Pancreas (tissue), 10 donors: ENCODE measurements around the gene AGPAT1. TPM values are rescaled to one million over a fixed set of nuclear protein-coding genes. Genes with fewer than 3 reads are reported as not detected.

ENCODE experiments used
- ATAC-seq, 4 donors: fragments of 200-7000 bp; cut with Tn5 transposase; one replicate each; pipeline versions ENCODE4 v1.8.0 to v1.9.1; 2020; ENCODE audit warnings: mild to moderate bottlenecking in 4 of 4, moderate library complexity in 4 of 4
- DNase-seq, 6 donors: peaks; one replicate each; pipeline ENCODE4 v3.0.0-alpha.2; 2020
- FAIRE-seq: peaks from 2 replicates; lab custom pipeline; 2012; peaks lifted over from hg19 to GRCh38; lab: Jason Lieb, UNC
- H3K27ac ChIP-seq, 4 donors: fragments of 200-600 bp; sonication (generic); 1 replicate in 3 of 4; 2 replicates in 1 of 4; pipeline versions ENCODE4 v1.5.0 to v1.8.0; 2020
- H3K27me3 ChIP-seq, 4 donors: fragments of 200-600 bp; one replicate each; pipeline ENCODE4 v1.8.0; 2021
- H3K36me3 ChIP-seq, 3 donors: fragments of 200-600 bp; sonication (generic) in 1 of 3; one replicate each; pipeline versions ENCODE4 v1.5.0 to v1.8.0; 2020 to 2021
- H3K4me1 ChIP-seq, 3 donors: fragments of 200-600 bp; one replicate each; pipeline ENCODE4 v1.8.0; 2021
- H3K4me3 ChIP-seq, 4 donors: fragments of 200-600 bp; sonication (generic) in 2 of 4; one replicate each; pipeline versions ENCODE4 v1.5.0 to v1.8.0; 2020 to 2021
- H3K9me3 ChIP-seq, 4 donors: fragments of 200-600 bp; one replicate each; pipeline ENCODE4 v1.8.0; 2021
- CTCF ChIP-seq, 4 donors: fragments of 200-600 bp; sonication (generic) in 3 of 4; IDR thresholded peaks; one replicate each; pipeline versions ENCODE4 v1.5.0 to v1.8.0; 2021; ENCODE audit warnings: antibody characterized with exemption in 4 of 4
- WGBS, 2 donors: extraction: QIAGEN DNeasy Blood & Tissue Kit; methylation state at CpG; one replicate each; pipeline ENCODE4 v1.1.7; 2013; 5-methylcytosine and 5-hydroxymethylcytosine counted together
- intact Hi-C, 3 donors: fragments of 100-400 bp; cut with DNase I; formaldehyde crosslinking; loops; one replicate each; pipeline versions ENCODE4 v1.11.1 to v1.14.2; 2022
- microRNA-seq, 2 donors: library from miRNA; unstranded; fragments of <30 nt; microRNA quantifications; one replicate each; pipeline versions ENCODE4 to v1.1.0, GENCODE V29; 2019 to 2020
- polyA plus RNA-seq, 2 donors: library from polyadenylated mRNA; stranded (reverse); fragments of 200-250 nt; gene quantifications; one replicate each; pipeline ENCODE4 v1.2.3, GENCODE V29; 2013
- total RNA-seq, 6 donors: library from RNA; stranded (reverse); fragmentation: NEBNext Ultra II Directional in 4 of 6; extraction: Animal tissue kit (Norgen Biotek cat#: 25700) in 4 of 6; gene quantifications; one replicate each; pipeline versions ENCODE4 v1.2.1 to v1.2.4, GENCODE V29; 2021 to 2023
- donor health status: healthy with polysubstance abuse.
- donor health status: DM: no; HTN: no; CAD: no; lungs with moderate emphysema.
- donor health status: DM: no; HTN: no; CAD: no.
- donor health status: control.
- donor health status: control.
- donor health status: Bipolar disorder and iron deficiency.
- donor health status: DM: yes; HTN: yes; CAD: no.
- donor health status: DM: no; HTN: no; CAD: no.
- donor health status: DM: no; HTN: no; CAD: no.
- donor health status: DM: yes; HTN: yes; CAD: no.

The AGPAT1 gene
- total and polyA plus RNA-seq, 8 donors, result 10.1 to 28.1 (median 18.1) TPM

GRCh38 chr6:32118782-32119628, 56.9 kb downstream of the AGPAT1 start:
- WGBS, 2 donors, result 15 to 24% methylated on average over 17 of the region's 17 CpGs
- H3K27ac ChIP-seq, result no peak overlapping the region
- H3K4me1 ChIP-seq, result peaks cover 0 to 9% (median 0%) of the 10 kb centered on the region in 3 donors
- peak; percentile 76 to 88 (median 84) for TF ChIP-seq CTCF (IDR thresholded peaks at IDR 0.05)
- ATAC-seq, result peak; percentile 87 to 94 (median 91)
- peak; percentile 66 to 94 (median 85) for DNase-seq
- no peak for FAIRE-seq
- H3K36me3 ChIP-seq, result peaks cover 0 to 46% (median 22%) of the 10 kb centered on the region in 3 donors
- H3K27me3 ChIP-seq, result no peaks in the 10 kb centered on the region
- H3K4me3 ChIP-seq, result no peak overlapping the region
- H3K9me3 ChIP-seq, result no peaks in the 10 kb centered on the region
- intact Hi-C loops, result loop anchor here in 1 of 3 donors (10.0 kb wide), 1 partner anchor 46 kb away; the partner anchor contains the start of gene EGFL8

Small RNA genes lying within 50 kb of the gene (microRNA-seq; reads per million reads assigned to microRNA genes)
- gene MIR6721 (0 to 0.88 reads per million in 2 donors), gene MIR6833 (0 to 0.59 reads per million in 2 donors)

Other genes with a start within 250 kb of the AGPAT1 start
- 10 to 100 TPM in 1 of 6 donors, 1 to 10 TPM in 5; 1.1 to 14.0 (median 4.4) TPM for gene C2, start 248.4 kb downstream of the AGPAT1 start, total RNA-seq
- 1 to 10 TPM in 1 of 2 donors, under 1 TPM in 1; 0.63 to 1.8 TPM for gene C2, start 248.4 kb downstream of the AGPAT1 start, polyA plus RNA-seq
- 100 to 1,000 TPM in 2 of 6 donors, 10 to 100 TPM in 4; 23.4 to 330 (median 57.1) TPM for gene CFB, start 230.0 kb downstream of the AGPAT1 start, total RNA-seq
- gene CFB, start 230.0 kb downstream of the AGPAT1 start, polyA plus RNA-seq, result 100 to 1,000 TPM; 101 to 117 TPM
- gene NELFE, start 217.1 kb downstream of the AGPAT1 start, total RNA-seq, result 10 to 100 TPM; 22.5 to 40.8 (median 28.2) TPM
- gene NELFE, start 217.1 kb downstream of the AGPAT1 start, polyA plus RNA-seq, result 10 to 100 TPM; 33.8 to 43.8 TPM
- gene SKIC2, start 216.9 kb downstream of the AGPAT1 start, total RNA-seq, result 10 to 100 TPM; 21.4 to 46.3 (median 25.6) TPM
- 100 to 1,000 TPM; 117 to 163 TPM for gene SKIC2, start 216.9 kb downstream of the AGPAT1 start, polyA plus RNA-seq
- gene DXO, start 203.9 kb downstream of the AGPAT1 start, total RNA-seq, result 10 to 100 TPM in 4 of 6 donors, 1 to 10 TPM in 2; 8.2 to 12.6 (median 11.0) TPM
- gene DXO, start 203.9 kb downstream of the AGPAT1 start, polyA plus RNA-seq, result 10 to 100 TPM; 32.0 to 39.7 TPM
- gene C4A, start 194.0 kb downstream of the AGPAT1 start, total RNA-seq, result 100 to 1,000 TPM in 3 of 6 donors, 10 to 100 TPM in 3; 14.0 to 789 (median 112) TPM
- gene C4A, start 194.0 kb downstream of the AGPAT1 start, polyA plus RNA-seq, result 100 to 1,000 TPM in 1 of 2 donors, 10 to 100 TPM in 1; 40.3 to 130 TPM
- 100 to 1,000 TPM in 4 of 6 donors, 10 to 100 TPM in 2; 15.3 to 665 (median 166) TPM for gene C4B, start 161.3 kb downstream of the AGPAT1 start, total RNA-seq
- gene C4B, start 161.3 kb downstream of the AGPAT1 start, polyA plus RNA-seq, result 100 to 1,000 TPM in 1 of 2 donors, 10 to 100 TPM in 1; 46.1 to 137 TPM
- gene CYP21A2, start 137.7 kb downstream of the AGPAT1 start, total RNA-seq, result 1 to 10 TPM in 1 of 6 donors, under 1 TPM in 5; 0.23 to 1.5 (median 0.71) TPM
- 1 to 10 TPM; 1.3 to 2.7 TPM for gene CYP21A2, start 137.7 kb downstream of the AGPAT1 start, polyA plus RNA-seq
- 10 to 100 TPM in 2 of 6 donors, 1 to 10 TPM in 4; 5.2 to 15.2 (median 7.1) TPM for gene TNXB, start 66.7 kb downstream of the AGPAT1 start, total RNA-seq
- gene TNXB, start 66.7 kb downstream of the AGPAT1 start, polyA plus RNA-seq, result 10 to 100 TPM; 13.1 to 18.6 TPM
- gene ATF6B, start 47.8 kb downstream of the AGPAT1 start, total RNA-seq, result 10 to 100 TPM; 30.2 to 56.5 (median 36.3) TPM
- gene ATF6B, start 47.8 kb downstream of the AGPAT1 start, polyA plus RNA-seq, result 10 to 100 TPM; 54.0 to 68.0 TPM
- gene FKBPL, start 45.8 kb downstream of the AGPAT1 start, total RNA-seq, result 1 to 10 TPM; 2.0 to 4.7 (median 3.3) TPM
- gene FKBPL, start 45.8 kb downstream of the AGPAT1 start, polyA plus RNA-seq, result 1 to 10 TPM; 5.0 to 5.9 TPM
- under 1 TPM; 0.08 to 0.69 (median 0.37) TPM for gene PRRT1, start 24.1 kb downstream of the AGPAT1 start, total RNA-seq
- 1 to 10 TPM; 3.3 to 5.8 TPM for gene PRRT1, start 24.1 kb downstream of the AGPAT1 start, polyA plus RNA-seq
- gene PPT2, start 21.9 kb downstream of the AGPAT1 start, total RNA-seq, result 10 to 100 TPM in 1 of 6 donors, 1 to 10 TPM in 5; 5.6 to 13.9 (median 8.0) TPM
- 10 to 100 TPM in 1 of 2 donors, 1 to 10 TPM in 1; 9.2 to 12.2 TPM for gene PPT2, start 21.9 kb downstream of the AGPAT1 start, polyA plus RNA-seq
- gene EGFL8, start 11.5 kb downstream of the AGPAT1 start, total RNA-seq, result 10 to 100 TPM in 1 of 6 donors, 1 to 10 TPM in 5; 2.2 to 10.8 (median 5.4) TPM
- gene EGFL8, start 11.5 kb downstream of the AGPAT1 start, polyA plus RNA-seq, result 10 to 100 TPM; 23.1 to 46.8 TPM
- gene RNF5, start 2.3 kb upstream of the AGPAT1 start, total RNA-seq, result 10 to 100 TPM; 16.1 to 28.5 (median 23.2) TPM
- 10 to 100 TPM; 29.0 to 41.4 TPM for gene RNF5, start 2.3 kb upstream of the AGPAT1 start, polyA plus RNA-seq
- gene AGER, start 8.2 kb upstream of the AGPAT1 start, total RNA-seq, result 1 to 10 TPM; 1.9 to 4.4 (median 2.9) TPM
- gene AGER, start 8.2 kb upstream of the AGPAT1 start, polyA plus RNA-seq, result 10 to 100 TPM; 14.1 to 20.6 TPM
- gene PBX2, start 14.1 kb upstream of the AGPAT1 start, total RNA-seq, result 10 to 100 TPM; 20.4 to 45.7 (median 26.1) TPM
- gene PBX2, start 14.1 kb upstream of the AGPAT1 start, polyA plus RNA-seq, result 10 to 100 TPM; 45.9 to 56.3 TPM
- 10 to 100 TPM in 1 of 6 donors, 1 to 10 TPM in 3, under 1 TPM in 2; 0.59 to 10.1 (median 2.9) TPM for gene GPSM3, start 16.6 kb upstream of the AGPAT1 start, total RNA-seq
- 1 to 10 TPM; 5.2 to 5.4 TPM for gene GPSM3, start 16.6 kb upstream of the AGPAT1 start, polyA plus RNA-seq
- gene NOTCH4, start 48.0 kb upstream of the AGPAT1 start, total RNA-seq, result 1 to 10 TPM; 3.1 to 7.1 (median 4.7) TPM
- gene NOTCH4, start 48.0 kb upstream of the AGPAT1 start, polyA plus RNA-seq, result 10 to 100 TPM; 27.4 to 45.2 TPM
- not detected for gene TSBP1, start 195.8 kb upstream of the AGPAT1 start, total RNA-seq
- not detected for gene TSBP1, start 195.8 kb upstream of the AGPAT1 start, polyA plus RNA-seq
- gene BTNL2, start 231.1 kb upstream of the AGPAT1 start, total RNA-seq, result not detected
- gene BTNL2, start 231.1 kb upstream of the AGPAT1 start, polyA plus RNA-seq, result not detected